HG02970 (cell line): Measurements from ENCODE around the gene ECHDC1.
"Not testable (repeated sequence)": the region's sequence is repeated elsewhere in the genome, so short reads cannot be mapped to it uniquely, and the experiment has no call there.

Experiments used
- ATAC-seq: cut with Tn5 transposase; IDR thresholded peaks from one replicate; pipeline ENCODE4 v1.9.1; 2021; ENCODE audit warnings: mild to moderate bottlenecking, moderate library complexity, moderate number of reproducible peaks; ENCODE audit not compliant: unreplicated experiment, low FRiP score

The ECHDC1 gene

DNA sequence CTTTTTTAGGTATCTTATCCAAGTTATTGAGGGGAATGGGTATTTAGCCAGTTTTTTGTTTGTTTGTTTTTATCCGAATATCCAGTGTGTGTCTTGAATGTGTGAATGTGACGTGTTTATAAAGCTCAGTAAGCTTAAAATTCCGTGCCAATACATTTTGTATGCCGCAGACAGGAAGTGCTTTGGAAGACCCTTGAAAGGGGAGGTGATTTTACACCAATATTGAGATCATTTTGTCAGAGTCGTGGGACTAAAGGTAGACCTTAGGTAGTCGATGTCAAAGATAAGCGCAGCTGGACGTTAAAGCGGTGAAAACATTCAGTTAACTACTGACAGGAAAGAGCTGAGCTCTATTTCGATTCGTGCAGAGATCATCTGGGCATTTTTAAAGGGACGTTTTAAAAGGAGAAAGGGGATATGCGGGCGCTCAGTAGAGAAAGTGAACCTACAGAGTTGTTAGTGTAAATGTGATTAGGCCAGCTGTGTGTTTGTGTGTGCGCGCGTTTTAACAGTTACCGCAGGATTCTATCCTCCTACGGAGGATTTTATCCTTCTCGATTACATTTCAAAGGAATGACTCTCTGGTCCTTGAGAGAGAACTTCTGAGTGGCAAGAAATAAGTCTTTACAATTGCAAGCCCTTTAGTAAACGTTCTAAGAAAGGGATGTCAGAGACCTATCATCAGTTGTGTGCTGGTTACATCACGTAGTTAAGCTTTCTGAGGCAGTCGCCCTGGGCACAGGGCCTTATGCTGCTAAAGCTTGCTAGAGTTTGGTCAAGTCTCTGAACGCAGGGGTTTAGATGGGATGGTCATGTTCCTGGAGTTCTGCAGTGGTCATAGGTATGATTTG is 625 bp upstream of the ECHDC1 start:
- ATAC-seq, result no peak

DNA sequence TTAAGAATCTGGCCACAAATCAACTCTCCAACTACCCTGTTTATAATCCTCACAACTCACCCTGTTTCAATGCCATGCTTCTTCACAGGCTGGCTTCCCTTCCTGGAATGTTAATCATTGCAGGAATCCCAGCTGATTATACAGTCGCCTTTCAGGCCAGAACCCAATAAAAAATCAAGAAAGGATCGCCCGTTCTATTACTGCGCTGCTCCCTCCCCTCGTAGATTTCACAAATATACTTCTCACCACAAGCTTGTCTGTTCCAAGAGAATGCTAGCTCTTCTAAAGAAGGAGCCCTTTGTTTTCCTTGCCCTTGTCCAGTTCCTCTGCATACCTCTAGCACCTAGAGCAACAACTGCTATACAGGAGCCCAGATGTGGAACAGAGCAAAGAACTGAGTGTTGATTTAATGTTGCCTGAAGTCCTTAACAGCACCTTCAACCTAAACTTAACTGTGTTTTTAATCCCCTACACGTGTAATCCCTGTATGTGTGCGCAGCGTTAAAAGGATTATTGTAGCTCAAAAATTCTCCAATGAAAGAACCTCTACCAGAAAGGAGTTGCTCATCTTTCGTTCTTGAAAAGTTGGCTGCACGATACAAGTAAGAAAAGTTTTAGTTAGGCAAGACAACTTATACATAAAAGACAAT is 988 bp downstream of the ECHDC1 start:
- peak; percentile 0 for ATAC-seq

DNA sequence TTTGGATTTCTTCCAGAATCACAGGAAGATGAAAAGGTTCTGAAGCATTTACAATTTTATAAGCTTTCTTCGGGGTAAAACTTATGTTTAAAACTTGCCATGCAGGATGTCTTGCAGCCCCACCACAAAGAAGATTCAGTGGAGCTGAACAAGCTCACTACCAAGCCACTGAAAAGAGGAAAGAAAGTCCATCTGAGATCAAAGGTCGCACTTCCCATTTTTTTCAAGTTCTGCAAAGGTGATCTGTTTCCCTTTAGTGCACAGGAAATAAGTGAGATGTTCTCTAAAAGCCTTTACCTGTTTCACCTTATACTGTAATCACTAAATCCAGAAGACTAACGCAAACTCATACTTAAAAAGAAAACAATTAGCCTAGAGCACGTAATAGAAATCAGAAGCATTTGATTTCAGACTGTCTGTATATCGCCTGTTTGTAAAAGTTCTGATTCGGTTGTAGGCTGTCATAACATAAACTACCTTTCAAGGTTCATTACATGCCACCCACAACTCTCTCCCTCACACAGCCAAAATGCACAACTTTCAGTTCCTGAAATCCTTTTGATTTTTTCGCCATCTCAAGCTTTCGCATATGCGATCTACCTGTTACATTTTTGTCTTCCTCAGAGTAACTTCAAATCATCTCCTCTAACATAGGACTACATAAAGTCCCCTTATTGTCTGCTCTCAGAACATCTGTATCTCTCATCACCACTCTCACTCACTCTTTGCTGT is 1.8 kb downstream of the ECHDC1 start:
- ATAC-seq, result no peak

DNA sequence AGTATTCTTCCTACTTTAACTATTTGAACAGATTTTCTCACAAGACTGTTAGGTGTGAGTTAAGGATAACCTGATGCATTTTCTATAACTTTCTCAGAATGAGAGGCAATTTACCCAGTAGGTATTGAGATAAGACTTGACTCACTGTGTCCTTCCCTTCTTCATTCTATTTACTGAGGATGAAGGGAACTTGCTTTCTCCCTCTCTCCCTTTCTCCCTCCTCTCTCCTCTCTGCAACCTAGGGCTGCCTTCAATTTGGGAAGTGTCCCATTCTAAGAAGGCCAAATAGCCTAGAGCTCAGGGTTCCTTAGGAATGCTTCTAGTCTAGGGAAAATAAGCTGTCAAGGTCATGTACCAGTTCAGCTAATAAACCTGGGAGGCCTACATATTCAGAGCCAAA is 3.2 kb downstream of the ECHDC1 start:
- no peak for ATAC-seq

DNA sequence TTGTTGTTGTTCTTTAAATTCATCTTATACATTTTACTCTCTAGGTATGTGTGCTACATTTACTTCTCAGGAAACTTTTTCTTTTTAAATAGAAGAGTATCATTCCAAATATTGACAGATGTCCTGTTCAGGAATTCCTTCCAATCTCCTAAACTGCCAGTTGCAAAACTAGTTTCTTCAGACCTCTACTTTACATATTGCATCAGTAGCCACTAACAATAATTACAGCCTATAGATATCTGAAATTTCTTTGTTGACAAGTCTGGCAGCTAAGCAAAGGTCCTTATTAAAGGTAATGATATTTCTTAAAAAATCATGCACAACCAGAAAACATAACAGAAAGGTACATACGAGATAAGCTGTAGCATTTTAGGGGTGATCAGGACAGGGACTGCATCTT is 4.5 kb downstream of the ECHDC1 start:
- ATAC-seq, result no peak

DNA sequence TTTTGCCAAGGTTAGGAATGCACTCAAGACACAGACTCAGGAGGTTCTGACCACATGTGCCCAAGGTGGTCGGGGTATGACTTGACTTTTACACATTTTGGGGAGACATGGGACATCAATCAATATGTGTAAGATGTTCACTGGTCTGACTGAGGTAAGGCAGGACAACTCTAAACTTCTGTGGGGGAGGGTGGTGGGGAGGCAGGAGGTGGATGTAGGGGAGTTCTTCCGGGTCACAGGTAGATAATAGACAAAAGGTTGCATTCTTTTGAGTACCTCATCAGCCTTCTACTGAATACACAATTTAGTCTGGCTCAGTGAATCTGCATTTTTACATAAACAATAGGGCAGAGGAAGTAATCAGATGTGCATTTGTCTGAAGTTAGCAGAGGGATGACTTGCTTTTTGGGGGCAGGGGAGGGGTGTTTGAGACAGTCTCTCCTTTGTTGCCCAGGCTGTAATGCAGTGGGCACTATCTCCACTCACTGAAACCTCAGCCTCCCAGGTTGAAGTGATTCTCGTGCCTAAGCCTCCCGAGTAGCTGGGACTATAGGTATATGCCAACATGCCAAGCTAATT is 10.9 kb downstream of the ECHDC1 start:
- ATAC-seq, result no peak

DNA sequence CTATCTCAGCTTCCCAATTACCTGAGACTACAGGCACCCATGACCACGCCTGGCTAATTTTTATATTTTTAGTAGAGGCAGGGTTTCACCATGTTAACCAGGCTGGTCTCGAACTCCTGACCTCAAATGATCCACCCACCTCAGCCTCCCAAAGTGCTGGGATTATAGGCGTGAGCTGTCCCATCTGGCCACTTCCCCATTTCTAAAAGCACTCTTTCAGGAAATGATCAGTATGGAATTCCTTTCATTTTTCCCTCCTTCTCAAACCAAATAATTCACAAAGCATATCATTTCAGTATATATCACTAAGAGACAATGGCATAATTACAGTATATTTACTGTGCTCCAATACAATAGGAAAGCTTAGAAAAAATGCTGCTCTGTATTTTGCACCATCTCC is 12.2 kb downstream of the ECHDC1 start:
- ATAC-seq, result not testable (repeated sequence)

DNA sequence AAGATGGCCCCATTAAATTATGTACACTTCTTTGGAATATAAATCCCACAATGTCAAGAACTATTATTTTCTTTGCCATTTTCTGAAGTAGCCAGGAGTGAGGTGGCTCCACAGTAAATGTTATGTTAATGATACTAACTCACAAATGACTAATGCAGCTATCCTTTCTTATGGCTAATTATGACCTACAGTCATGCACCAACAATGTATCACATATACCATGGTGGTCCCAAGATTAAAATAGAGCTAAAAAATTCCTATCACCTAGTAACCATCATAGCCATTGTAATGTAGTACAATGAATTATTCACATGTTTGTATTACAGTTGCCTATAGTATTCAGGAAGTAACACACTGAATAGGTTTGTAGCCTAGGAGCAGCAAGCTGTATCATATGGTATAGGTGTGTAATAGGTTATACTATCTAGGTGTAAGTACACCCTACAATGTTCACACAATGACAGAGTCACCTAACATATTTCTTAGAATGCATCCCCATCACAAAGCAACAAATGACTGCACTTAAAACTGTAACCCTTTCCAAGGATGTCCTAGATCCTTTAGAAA is 15.3 kb downstream of the ECHDC1 start:
- no peak for ATAC-seq

DNA sequence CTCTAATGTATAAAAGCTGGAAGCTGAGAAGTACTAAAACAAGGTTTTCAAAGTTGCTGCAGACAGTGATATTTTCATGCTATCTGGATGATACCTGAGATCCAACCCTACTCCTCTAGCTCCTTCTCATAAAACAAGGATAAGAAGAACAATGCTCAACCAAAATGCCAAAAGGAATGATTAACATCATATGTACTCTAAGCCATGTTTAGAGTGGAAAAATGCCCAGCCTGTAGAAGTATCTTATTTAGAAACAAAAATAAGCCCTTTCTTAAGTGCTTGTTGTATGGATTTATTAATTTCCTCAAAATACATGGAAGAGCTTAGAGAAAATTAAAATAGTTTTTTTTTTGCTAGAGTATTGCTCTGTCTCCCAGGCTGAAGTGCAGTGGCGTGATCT is 23.7 kb downstream of the ECHDC1 start:
- no peak for ATAC-seq

DNA sequence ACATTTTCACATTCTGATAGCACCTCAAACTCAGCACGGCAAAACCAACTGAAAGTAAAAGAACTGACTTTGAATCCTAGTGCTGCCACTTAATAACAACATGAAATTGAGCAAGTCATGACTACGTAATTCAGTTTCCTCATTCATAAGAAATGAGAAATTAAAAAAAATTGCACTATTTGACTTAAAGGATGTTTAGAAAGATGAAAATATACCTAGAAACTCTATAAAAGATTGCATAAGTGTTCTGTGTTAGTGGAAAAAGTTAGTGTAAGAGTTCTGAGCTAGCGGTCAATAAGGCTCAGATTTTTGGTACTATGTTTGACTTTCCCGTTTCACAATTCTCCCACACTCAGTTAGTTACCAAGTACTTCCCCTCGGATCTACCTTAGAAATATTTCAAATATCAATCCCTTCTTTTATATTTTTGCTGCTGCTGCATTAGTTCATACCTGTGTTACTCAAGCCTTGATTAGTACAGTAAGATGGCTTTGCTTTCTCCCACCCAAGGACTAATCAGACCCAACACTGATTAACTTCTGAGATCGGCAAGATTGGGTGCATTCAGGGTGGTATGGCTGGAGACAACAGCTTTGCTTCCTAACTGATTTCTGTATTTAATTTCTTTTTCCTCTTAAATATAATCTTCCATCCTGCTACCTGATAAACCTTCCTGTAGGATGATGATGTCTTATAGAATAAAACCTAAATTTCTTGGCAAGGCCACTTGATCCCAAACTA is 25.9 kb downstream of the ECHDC1 start:
- no peak for ATAC-seq

DNA sequence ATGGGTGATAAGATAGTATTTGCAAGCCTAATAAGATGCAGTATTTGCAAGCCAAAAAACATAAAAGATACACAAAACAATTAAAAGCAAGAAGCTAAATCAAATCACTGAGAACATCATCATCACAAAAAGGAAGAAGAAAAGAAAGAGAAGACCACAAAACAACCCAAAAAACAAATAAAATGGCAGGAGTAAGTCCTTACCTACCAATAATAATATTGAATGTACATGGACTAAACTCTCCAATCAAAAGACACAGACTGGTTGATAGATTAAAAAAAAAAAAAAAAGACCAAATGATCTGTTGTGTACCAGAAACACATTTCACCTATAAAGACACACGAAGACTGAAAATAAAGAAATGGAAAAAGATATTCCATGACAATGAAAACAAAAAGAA is 37.7 kb downstream of the ECHDC1 start:
- no peak for ATAC-seq

DNA sequence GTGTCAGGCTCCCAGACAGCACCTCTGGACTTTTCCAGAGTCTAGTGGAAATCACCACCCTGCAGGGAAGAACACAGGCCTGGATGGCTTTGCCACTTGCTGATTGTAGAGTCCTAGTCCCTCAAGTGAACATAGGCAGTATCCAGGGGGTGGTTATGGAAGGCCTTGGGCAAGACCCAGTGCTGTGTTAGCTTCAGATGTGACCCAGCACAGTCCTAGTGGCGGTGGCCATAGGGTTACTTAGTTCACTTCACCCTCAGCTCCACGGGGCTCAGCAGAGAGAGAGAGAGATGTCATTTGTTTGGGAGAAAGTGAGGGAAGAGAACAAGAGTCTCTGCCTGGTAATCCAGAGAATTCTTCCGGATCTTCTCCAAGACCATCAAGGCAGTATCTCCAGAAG is 39.5 kb downstream of the ECHDC1 start:
- no peak for ATAC-seq

DNA sequence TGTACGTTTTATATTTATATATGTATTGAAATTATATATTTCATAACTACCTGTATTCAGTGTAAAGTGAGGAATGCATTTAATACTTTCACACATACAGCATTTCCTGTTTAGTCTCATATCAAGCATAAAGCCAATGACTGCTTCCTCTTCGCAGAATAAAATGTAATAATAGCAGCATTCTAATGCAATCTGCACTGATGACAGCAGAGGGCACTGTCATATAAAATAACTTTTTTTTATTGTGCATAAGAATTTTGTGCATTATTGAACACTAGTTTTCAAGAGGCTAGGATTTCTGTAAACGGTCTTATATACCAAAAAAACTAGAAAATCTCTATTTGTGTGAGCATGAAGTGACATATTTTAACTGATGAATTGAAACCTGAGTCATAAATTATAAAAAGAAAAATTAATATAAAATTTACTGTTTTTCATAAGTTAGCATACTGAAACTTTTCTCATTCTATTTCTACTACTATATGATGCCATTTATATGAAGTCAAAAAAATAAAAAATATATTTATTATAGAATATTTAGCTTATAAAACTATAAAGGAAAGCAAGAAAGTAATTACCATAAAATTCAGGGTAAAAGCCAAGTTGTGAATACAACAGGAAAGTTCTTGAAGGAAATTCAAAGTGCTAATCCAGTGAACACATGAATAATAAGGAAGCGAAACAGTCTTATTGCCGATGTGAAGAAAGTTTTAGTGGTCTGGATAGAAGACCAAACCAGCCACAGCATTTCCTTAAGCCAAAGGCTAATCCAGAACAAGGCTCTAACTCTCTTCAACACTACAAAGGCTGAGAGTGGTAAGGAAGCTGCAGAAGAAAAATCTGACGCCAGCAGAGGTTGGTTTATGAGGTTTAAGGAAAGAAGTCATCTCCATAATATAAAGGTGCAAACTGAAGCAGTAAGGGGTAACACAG is 40.4 kb downstream of the ECHDC1 start:
- no peak for ATAC-seq

DNA sequence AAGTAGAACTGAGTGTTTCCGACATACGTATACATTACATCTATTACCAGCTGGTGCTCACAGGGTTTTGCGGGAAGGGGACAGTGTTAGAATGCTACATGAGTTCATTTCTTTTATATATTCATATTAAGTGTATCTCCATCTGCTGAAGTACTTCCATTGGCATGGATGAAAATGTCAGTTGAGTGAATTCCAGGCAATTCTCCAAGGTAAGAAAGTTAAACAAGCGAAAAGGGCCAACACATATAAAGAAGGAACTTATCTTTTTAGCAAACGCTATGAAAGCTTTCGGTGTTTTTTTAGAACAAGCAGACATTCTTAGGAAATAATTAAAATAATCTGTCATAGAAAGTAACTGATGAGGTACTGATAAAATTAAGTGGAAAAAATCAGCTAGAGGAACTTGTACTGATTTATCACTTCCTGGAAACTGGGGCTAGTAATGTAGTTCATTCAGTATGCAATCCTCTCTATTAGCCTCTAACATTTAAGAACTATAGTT is 42.2 kb downstream of the ECHDC1 start:
- ATAC-seq, result no peak

DNA sequence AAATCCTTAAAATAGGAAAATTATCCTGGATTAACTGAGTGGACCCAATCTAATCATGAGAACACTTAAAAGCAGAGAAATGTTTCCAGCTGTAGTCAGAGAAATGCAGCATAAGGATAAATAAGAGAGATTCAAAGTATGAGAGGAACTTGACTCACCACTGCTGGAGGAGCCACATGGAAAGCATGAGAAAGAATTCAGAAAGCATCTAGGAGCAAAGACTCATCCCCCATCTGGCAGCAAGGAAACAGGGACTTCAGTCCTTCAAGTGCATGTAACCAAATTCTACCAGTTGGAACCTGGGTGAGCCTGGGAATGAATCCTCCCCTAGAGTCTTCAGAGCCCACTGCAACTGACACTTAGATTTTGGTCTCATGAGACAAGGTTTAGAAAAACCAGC is 43.0 kb downstream of the ECHDC1 start:
- ATAC-seq, result no peak

DNA sequence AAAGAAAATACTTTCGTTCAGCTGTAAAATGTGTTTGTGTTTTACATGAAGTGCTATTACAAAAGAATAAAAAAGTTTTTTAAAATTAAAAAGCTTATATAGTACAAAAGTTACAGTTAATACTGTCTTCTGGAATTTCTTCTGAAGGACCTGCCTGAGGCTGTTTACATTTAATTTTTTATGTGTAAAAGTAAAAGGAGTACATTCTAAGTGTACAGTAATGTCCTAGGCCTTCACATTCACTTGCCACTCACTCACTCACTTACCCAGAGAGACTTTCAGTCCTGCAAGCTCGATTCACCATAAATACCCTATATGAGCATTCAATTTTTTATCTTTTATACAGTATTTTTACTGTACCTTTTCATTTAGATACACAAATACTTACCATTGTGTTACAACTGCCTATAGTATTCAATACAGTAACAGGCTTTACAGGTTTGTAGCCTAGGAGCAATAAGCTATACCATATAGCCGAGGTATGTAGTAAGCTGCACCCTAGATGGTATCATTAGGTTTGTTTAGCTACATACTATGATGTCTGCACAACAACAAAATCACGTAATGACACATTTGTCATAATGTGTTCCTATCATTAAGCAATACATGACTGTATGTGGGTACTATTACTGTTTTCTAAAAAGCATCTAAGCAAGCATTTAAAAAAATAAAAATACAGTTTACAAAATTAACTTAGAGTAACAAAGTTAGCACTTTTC is 43.7 kb downstream of the ECHDC1 start:
- ATAC-seq, result no peak

DNA sequence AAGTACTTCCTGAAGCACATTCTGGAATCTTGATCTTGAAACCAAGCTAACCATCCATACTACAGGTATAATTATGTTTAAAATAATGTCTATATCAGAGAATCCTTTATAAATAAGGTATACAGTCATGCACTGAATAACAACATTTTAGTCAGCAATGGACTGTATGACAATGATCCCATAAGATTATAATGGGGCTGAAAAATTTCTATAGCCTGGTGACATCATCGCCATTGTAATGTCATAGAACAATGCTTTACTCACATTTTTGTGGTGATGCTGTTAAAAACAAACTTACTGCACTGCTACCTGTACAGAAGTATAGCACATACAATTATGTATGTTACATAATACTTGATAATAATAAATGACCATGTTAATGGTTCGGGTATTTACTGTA is 44.9 kb downstream of the ECHDC1 start:
- ATAC-seq, result no peak

DNA sequence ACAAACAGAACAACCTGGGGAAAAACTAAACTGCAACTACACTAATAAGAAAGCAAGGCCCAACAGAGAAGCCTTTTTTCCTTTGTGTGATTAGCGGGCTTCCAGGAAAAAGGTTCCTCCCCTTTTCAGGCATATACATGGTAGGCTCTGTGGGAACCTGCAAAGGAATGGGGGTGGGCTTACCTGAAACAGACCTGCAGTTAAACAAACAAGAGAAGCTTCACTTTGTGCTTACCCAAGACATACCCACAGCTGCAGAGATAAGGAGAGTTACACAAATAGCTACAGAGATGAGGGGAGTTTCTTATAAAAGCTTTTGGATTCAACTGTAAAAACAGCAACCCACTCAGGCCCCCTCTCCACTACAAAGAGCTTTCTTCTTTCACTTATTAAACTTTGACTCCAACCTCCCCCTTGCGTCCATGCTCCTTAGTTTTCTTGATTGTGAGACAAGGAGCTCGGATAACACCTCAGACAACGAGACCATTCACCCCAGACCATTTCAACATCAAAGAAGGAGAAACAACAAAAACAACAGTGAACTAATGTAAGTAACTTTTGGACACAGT is 45.8 kb downstream of the ECHDC1 start:
- no peak for ATAC-seq
